HG02981 (cell line): ENCODE results near the gene OR51T1.

Experiments
- ATAC-seq: cut with Tn5 transposase; IDR thresholded peaks from one replicate; pipeline ENCODE4 v1.9.1; 2021; ENCODE audit warnings: mild to moderate bottlenecking, moderate library complexity; ENCODE audit not compliant: unreplicated experiment

The OR51T1 gene

GRCh38 chr11:4926608-4927007 lies 44.9 kb downstream of the OR51T1 start:
- no peak for ATAC-seq
